C4-2B (cell line): ENCODE measurements around the gene COPS3.

Experiments
- H3K27ac ChIP-seq: fragments of 450-650 bp; 2 replicates; pipeline ENCODE4 v1.5.1; 2017
- CTCF ChIP-seq: fragments of 450-650 bp; conservative IDR thresholded peaks from 2 replicates; pipeline ENCODE4 v1.5.1; 2017; ENCODE audit warnings: mild to moderate bottlenecking
- ZFX ChIP-seq: fragments of 450-650 bp; IDR thresholded peaks from 2 replicates; pipeline ENCODE4 v1.6.1; 2017

The COPS3 gene

GRCh38 chr17:17280613-17281549 lies at the start of gene COPS3:
TSS of gene COPS3 (minus strand) at chr17:17281246. CDS start at chr17:17281186, 60 bp downstream.
- peak within 1 kb of the TSS; percentile 98 for H3K27ac ChIP-seq
- TF ChIP-seq CTCF (no peak), ZFX (peak; percentile 71)

GRCh38 chr17:17328251-17328650 lies 47.2 kb upstream of the COPS3 start:
- H3K27ac ChIP-seq = no peak overlapping the region
- TF ChIP-seq ZFX (no peak), CTCF (no peak)

GRCh38 chr17:17326275-17326875 lies 45.3 kb upstream of the COPS3 start:
- H3K27ac ChIP-seq = no peak overlapping the region
- TF ChIP-seq ZFX (no peak), CTCF (no peak)

- TF ChIP-seq ZFX (no peak), CTCF (no peak)
These were observed 44.8 kb upstream of the COPS3 start for GRCh38 chr17:17325816-17326215.

GRCh38 chr17:17325228-17325627 lies 44.2 kb upstream of the COPS3 start:
- no peak for TF ChIP-seq CTCF
- TF ChIP-seq ZFX = no peak
- H3K27ac ChIP-seq = no peak overlapping the region

More at GRCh38 chr17:17325816-17326215, 44.8 kb upstream of the COPS3 start:
- H3K27ac ChIP-seq = no peak overlapping the region

- TF ChIP-seq ZFX = no peak
- H3K27ac ChIP-seq = no peak overlapping the region
These were observed 43.6 kb upstream of the COPS3 start for GRCh38 chr17:17324616-17325015.

- no peak for TF ChIP-seq ZFX
- no peak for TF ChIP-seq CTCF
- no peak overlapping the region for H3K27ac ChIP-seq
These were observed 41.8 kb upstream of the COPS3 start for GRCh38 chr17:17322516-17323510.
